ACHN (cell line): ENCODE results near the gene SLC25A29.

Experiments
- DNase-seq: peaks from one replicate; pipeline ENCODE4 v3.0.0-alpha.2; 2015
- in situ Hi-C: cut with HindIII; loops from 2 replicates; pipeline ENCODE4 v1.10.0; 2017; ENCODE audit warnings: low sequenced_read_pairs, low pct_ligation_motif_present, low pct_unique_long_range_greater_than_20kb

SLC25A29 gene

DNA sequence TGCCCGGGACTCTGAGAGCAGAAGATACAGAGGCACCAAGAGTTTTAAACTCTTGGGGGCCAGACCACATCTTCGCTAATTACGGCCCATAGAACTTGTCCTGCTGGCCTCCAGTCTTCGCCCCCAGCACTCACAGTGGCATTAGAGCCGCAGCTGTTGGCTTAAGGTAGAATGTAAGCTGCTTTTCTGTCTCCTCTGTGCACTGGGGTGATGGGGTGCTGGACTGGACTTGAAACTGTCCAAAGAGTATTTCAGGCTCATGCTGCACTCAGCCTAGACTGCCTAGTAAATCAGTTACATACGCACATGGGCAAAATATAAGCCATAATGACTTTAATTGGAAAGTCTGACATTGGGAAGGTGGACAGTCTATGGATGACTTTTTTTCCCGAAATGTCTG lies 38.3 kb downstream of the SLC25A29 start:
- in situ Hi-C loops = no loop called here
- no peak for DNase-seq

DNA sequence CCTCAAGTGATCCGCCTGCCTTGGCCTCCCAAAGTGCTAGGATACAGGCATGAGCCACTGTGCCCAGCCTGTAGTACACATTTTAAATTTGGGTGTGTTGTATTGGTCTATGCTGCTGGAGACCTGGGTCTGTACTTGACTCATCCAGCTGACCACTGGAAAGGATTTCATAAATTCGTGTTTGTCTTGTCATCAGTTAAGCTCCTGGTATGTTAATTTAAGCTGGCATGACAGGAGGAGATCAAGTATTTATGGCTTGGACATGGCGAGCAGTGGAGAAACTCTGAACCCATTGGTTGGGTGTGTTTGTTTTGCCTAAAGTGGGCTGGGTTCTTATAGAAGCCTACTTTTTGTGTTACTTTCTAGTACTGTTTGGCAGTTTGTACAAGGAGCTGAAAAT lies 43.1 kb downstream of the SLC25A29 start:
- in situ Hi-C loops = no loop called here
- no peak for DNase-seq

DNA sequence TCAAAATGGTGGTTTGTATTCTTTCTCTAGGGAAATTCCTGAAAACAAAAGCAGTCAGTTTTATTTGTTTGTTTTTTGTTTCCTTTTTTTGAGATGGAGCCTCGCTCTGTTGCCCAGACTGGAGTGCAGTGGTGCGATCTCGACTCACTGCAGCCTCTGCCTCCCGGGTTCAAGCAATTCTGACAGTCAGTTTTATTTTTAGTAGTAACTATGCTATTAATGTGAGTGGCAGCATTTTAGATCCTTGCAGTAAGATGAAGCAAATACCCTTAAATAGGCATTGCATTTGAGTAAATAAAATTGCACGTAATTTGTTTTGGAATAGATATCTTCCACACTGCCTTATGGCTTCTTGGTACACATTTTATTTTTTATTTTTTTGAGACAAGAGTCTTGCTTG lies 43.7 kb downstream of the SLC25A29 start:
- in situ Hi-C loops = no loop called here
- no peak for DNase-seq

DNA sequence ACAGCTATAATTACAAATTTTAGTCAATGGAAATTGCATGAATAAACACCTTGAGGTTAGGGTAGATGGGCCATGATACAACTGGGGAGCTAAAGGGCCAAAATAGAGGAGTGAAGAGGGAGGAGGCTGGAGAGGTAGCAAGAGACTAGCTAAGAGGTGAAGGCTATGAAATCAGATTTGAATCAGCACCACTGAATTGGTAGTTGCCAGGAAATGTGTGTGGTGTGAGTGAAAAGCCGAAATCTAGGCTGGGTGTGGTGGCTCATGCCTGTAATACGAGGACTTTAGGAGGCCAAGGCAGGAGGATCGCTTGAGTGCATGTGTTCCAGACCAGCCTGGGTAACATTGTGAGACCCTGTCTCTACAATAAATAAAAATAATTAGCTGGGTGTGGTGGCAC lies 44.6 kb downstream of the SLC25A29 start:
- no peak for DNase-seq
- in situ Hi-C loops = no loop called here

DNA sequence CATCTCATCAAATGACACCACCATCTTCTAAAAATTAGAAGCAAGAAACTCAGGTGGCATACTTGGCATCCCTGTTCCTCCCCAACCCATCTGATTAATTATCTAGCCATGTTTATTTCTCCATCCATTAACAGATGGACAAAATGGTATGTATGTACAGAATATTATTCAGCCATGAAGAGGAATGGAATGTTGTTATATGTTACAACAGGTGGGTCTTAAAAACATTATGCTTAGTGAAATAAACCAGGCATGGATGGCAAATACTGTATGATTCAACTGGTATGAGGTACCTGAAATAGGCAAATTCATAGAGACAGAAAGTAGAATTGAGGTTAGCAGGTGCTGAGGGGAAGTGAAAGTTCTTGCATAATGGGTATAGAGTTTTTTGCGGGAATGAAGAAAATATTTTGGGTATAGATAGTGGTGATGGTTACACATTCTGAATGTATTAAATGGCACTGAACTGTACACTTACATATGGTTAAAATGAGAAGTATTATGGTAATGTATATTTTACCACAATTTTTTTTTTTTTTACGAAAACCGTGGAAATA lies 49.8 kb downstream of the SLC25A29 start:
- no peak for DNase-seq
- in situ Hi-C loops = no loop called here

GRCh38 chr14:100252684-100253083 lies 53.6 kb downstream of the SLC25A29 start:
- no peak for DNase-seq
- in situ Hi-C loops = no loop called here

DNA sequence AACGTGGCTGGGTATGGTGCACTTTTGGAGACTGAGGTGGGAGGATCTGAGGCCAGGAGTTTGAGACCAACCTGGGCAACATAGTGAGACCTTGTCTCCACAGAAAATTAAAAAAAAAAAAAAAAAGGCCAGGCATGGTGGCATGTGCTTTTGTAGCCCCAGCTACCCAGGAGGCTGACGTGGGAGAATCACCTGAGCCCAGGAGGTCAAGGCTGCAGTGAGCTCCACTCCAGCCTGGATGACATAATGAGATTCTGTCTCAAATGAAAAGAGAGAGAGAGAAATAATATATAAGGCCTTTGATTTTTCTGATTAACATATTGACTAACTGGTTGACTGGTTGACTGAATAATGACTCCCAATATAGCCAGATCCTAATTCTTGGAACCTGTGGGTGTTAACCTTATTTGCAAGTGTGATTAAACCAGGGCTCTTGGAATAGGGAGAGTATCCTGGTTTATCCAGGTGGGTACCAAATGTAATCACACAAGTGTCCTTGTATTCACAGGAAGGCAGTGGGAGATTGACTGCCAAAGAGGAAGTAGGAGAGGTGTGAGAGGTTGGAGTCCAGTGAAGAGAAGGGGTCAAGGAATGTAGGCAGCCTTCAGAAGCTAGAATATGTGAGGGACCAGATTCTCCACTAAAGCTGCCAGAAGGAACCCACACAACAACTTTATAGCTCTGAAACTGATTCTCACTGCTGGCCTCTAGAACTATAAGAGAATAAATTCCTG lies 55.3 kb downstream of the SLC25A29 start:
- no peak for DNase-seq
- in situ Hi-C loops = no loop called here

GRCh38 chr14:100246809-100247428 lies 59.3 kb downstream of the SLC25A29 start:
- peak; percentile 74 for DNase-seq
- in situ Hi-C loops = no loop called here

DNA sequence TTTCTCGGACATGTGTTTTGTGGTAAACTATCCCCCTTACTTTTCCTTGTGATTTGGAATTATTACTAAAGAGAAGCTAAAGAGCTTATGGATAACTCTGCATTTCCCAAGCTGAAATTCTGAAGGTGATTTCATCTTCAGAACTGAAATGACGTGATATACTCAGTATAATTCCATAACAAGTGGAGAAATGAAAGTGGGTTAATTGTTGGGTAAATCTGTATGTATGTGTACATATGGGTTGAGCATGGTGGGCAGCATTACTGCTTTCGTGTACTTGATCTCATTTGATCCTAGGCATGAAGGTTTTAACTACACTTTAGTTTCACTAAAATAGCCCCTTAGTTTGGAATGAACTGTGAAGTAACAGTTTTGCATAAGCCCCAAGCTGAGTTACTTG lies 63.2 kb downstream of the SLC25A29 start:
- in situ Hi-C loops = no loop called here
- DNase-seq = no peak

DNA sequence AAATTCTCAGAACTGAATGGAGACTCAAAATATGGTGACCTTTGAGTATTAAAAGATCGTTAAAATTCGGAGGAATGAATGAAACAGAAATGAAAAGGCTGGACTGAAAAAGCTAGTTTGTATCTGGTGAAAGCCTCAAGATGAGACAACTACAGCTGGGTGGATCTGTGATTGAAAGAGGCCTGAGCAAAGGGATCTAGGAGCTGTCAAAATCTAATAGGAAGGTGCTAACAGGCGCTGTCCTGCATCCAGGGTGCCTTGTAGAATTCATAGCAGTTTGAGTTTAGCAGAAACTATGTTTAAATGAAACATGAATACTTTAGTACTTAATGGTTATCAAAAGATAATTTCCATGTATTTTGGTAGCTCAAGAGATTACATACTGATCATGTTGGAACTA lies 65.0 kb downstream of the SLC25A29 start:
- DNase-seq = no peak
- in situ Hi-C loops = no loop called here
